ENCODE data around the gene PRIMPOL. TPM values are rescaled to one million over a fixed set of nuclear protein-coding genes. Genes with fewer than 3 reads are reported as not detected.
"Not testable (repeated sequence)": the region's sequence is repeated elsewhere in the genome, so short reads cannot be mapped to it uniquely, and the experiment has no call there.

Gene PRIMPOL
- total RNA-seq, 2 experiments from 2014 or later: 17.9 to 18.1 TPM

DNA sequence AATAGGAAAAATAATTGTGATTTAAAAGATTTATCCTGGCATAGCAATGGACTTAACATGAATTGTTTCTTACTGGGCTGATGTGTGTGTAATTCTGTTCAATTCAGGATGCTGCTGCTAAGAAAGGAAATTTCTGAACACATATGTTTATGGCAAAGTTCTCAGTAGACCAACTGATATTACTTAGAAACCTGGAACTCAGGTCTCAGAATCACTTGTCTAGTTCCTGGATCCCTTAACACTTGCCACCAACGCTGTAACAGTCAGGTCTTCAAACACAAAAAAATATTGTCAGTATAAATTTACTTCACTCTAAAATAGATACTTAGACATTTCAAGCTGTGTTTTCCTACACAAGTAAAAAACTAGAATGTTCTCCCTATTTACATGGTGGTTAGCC is 5.8 kb upstream of the PRIMPOL start:
- no peak overlapping the region for H3K4me3 Mint-ChIP-seq
- no peak overlapping the region for H3K27ac Mint-ChIP-seq
- H3K4me1 Mint-ChIP-seq (ENCODE audit: low read depth): peaks cover 63% of the 10 kb centered on the region
- CTCF ChIA-PET: interaction anchor here (0.9 to 1.8 kb wide), 2 partner anchors 18 to 380 kb away, joined by 4 to 7 read pairs; no protein-coding TSS in a partner anchor
- no peaks in the 10 kb centered on the region for H3K27me3 Mint-ChIP-seq (ENCODE audit: low read depth)
- peaks cover 29% of the 10 kb centered on the region for H3K36me3 Mint-ChIP-seq (ENCODE audit: low read depth)
- DNase-seq: no peak
- intact Hi-C loops (cut with micrococcal nuclease): no loop called here
- H3K9me3 Mint-ChIP-seq: no peaks in the 10 kb centered on the region

DNA sequence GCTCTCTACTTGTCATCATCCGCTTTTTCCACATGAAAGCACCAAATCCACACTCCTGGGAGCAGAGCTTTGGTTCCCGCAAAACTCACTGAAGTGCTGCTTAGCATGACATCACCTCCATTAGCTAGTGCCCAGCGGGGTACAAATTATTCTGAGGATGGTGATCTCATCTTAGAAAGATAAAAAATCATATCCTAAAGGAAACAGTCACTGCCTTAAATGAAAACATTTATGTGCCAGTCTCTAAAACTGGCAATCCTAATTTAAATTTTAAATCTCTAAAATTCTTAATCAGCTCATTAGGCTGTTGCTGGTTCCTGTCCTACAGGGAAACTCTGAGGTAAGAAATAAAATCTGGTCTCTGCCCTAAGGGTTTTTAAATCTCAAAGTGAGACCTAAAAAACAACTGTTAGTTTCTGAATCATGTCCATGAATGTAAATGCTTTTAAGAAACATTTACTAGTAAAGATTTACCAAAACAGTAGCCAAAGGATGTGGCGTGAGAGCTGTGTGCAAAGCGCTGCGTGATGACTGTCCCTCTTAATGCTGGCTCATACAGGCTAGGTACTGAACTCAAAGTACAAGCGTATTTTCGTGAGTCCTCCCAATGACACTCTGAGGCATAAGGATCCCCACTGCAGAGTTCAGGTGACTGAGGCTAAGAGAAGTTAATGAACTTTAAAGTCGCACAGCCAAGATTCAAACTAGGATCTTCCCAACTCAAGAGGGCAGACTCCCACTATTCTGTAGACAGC is 4.8 kb upstream of the PRIMPOL start:
- Mint-ChIP-seq H3K4me1 (ENCODE audit: low read depth) (peaks cover 59% of the 10 kb centered on the region), H3K27me3 (ENCODE audit: low read depth) (no peaks in the 10 kb centered on the region), H3K9me3 (no peaks in the 10 kb centered on the region), H3K4me3 (no peak overlapping the region), H3K27ac (no peak overlapping the region), H3K36me3 (ENCODE audit: low read depth) (peaks cover 29% of the 10 kb centered on the region)
- peak; percentile 30 for DNase-seq
- intact Hi-C loops (cut with micrococcal nuclease): loop anchor here (5.0 kb wide), 2 partner anchors 327 to 558 kb away; partner anchors contain the start of gene CFAP97
- CTCF ChIA-PET: interaction anchor here (0.7 to 1.8 kb wide), 4 partner anchors 19 to 381 kb away, joined by 3 to 7 read pairs (median 4); no protein-coding TSS in a partner anchor

DNA sequence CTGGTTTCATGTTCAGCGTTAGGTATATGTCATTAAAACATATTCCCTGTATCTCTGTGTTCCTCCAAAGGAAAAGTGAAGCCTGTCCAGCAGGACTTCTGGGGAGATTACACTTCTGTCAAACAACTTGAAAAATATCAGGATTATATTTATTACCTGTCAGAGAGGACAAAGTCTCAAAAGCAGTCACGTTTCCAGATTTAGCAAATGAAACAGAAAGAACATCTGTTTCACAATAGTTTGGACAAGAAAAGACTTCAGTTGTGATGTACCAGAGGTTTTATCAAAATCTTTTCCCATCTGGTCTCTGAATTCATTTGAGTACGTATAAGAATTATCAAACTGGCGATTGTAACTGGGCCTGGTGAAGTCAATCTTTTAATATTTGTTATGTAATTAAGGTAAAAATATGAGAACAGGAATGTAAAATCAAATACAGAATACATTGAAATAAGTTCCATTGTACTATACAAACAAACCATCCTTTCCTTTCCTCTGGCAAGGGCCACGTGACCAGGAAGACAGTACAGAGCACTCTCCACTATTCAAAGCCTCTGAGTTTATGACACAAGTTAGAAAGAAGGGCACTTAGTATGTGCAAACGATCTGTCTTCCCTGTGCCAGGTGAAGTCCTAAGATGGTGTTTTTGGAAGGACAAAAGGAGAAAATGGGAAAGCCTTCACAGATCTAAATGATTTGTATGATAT is 3.5 kb upstream of the PRIMPOL start:
- Mint-ChIP-seq H3K36me3 (ENCODE audit: low read depth) (peaks cover 25% of the 10 kb centered on the region), H3K4me3 (no peak overlapping the region), H3K4me1 (ENCODE audit: low read depth) (peaks cover 56% of the 10 kb centered on the region), H3K9me3 (no peaks in the 10 kb centered on the region), H3K27ac (no peak overlapping the region), H3K27me3 (ENCODE audit: low read depth) (no peaks in the 10 kb centered on the region)
- CTCF ChIA-PET: interaction anchor here (1.1 to 1.5 kb wide), 2 partner anchors 96 to 382 kb away, joined by 3 read pairs; no protein-coding TSS in a partner anchor
- no peak for DNase-seq
- intact Hi-C loops (cut with micrococcal nuclease): loop anchor here (5.0 kb wide), 2 partner anchors 329 to 556 kb away; partner anchors contain the start of gene CFAP97

DNA sequence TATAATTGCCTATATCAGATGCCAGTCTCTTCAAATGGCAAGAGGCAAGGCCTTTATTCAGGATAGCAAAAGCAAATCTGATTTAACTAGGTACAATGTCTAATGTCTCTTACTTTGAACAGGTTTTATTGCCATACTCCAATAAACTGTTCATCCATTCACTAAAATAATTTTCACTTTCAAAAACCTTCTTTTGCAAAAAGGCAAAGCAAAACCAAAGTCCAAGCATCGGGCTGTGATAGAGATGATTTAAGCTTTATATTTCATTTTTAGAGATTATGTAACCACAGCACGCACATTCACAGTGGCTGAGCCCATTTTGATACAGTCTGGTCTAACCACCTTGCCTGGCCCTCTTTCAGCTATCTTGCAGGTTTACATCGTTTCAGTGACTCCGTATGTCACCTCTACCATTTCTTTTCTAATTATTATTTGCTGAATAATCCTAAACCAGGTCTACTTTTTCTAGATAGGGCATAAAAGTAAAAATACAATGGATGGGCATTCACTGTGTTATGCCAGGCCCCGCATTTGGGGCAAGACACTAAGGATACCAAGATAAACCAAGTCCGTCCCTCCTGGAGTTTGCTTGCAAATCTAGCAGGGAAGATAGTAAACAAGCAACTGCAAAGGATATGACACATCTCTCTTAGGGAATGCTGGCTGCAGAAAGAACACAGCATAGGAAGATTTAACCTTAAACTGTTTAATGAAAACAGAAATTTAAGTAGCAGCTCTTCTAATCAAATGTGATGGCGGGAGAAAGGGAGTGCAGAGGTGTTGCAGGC is 2.1 kb upstream of the PRIMPOL start:
- H3K27me3 Mint-ChIP-seq (ENCODE audit: low read depth): no peaks in the 10 kb centered on the region
- CTCF ChIA-PET: interaction anchor here (1.0 to 1.5 kb wide), 3 partner anchors 79 to 384 kb away, joined by 3 to 5 read pairs (median 3); no protein-coding TSS in a partner anchor
- peak overlapping the region; percentile 85 for H3K4me3 Mint-ChIP-seq
- H3K9me3 Mint-ChIP-seq: no peaks in the 10 kb centered on the region
- intact Hi-C loops (cut with micrococcal nuclease): loop anchor here (2.0 to 5.0 kb wide), 6 partner anchors 63 to 1143 kb away; partner anchors contain the start of genes CFAP97 and ING2
- H3K36me3 Mint-ChIP-seq (ENCODE audit: low read depth): peaks cover 18% of the 10 kb centered on the region
- H3K27ac Mint-ChIP-seq: peak overlapping the region; percentile 90
- H3K4me1 Mint-ChIP-seq (ENCODE audit: low read depth): peaks cover 53% of the 10 kb centered on the region
- DNase-seq: no peak

- Mint-ChIP-seq H3K36me3 (ENCODE audit: low read depth) (peaks cover 18% of the 10 kb centered on the region), H3K4me3 (peak overlapping the region; percentile 85), H3K27me3 (ENCODE audit: low read depth) (no peaks in the 10 kb centered on the region), H3K27ac (peak overlapping the region; percentile 90), H3K4me1 (ENCODE audit: low read depth) (peaks cover 51% of the 10 kb centered on the region), H3K9me3 (no peaks in the 10 kb centered on the region)
- intact Hi-C loops (cut with micrococcal nuclease): loop anchor here (2.0 to 5.0 kb wide), 6 partner anchors 63 to 1143 kb away; partner anchors contain the start of genes CFAP97 and ING2
- CTCF ChIA-PET: interaction anchor here (1.0 to 1.2 kb wide), 3 partner anchors 80 to 384 kb away, joined by 3 to 5 read pairs (median 4); no protein-coding TSS in a partner anchor
- no peak for DNase-seq
Observed at GRCh38 chr4:184648054-184648312, 1.6 kb upstream of the PRIMPOL start.

- Mint-ChIP-seq H3K27me3 (ENCODE audit: low read depth) (no peaks in the 10 kb centered on the region), H3K9me3 (no peaks in the 10 kb centered on the region), H3K36me3 (ENCODE audit: low read depth) (peaks cover 18% of the 10 kb centered on the region), H3K27ac (peak overlapping the region; percentile 90), H3K4me1 (ENCODE audit: low read depth) (peaks cover 51% of the 10 kb centered on the region), H3K4me3 (peak overlapping the region; percentile 85)
- CTCF ChIA-PET: interaction anchor here (1.0 to 1.2 kb wide), 3 partner anchors 80 to 384 kb away, joined by 3 to 5 read pairs (median 4); no protein-coding TSS in a partner anchor
- DNase-seq: peak; percentile 55
- intact Hi-C loops (cut with micrococcal nuclease): loop anchor here (1.0 to 5.0 kb wide), 18 partner anchors 64 to 1144 kb away; partner anchors contain the start of genes ANKRD37, CENPU, CFAP97 and ING2
Observed at GRCh38 chr4:184648313-184649025, 1.1 kb upstream of the PRIMPOL start.

DNA sequence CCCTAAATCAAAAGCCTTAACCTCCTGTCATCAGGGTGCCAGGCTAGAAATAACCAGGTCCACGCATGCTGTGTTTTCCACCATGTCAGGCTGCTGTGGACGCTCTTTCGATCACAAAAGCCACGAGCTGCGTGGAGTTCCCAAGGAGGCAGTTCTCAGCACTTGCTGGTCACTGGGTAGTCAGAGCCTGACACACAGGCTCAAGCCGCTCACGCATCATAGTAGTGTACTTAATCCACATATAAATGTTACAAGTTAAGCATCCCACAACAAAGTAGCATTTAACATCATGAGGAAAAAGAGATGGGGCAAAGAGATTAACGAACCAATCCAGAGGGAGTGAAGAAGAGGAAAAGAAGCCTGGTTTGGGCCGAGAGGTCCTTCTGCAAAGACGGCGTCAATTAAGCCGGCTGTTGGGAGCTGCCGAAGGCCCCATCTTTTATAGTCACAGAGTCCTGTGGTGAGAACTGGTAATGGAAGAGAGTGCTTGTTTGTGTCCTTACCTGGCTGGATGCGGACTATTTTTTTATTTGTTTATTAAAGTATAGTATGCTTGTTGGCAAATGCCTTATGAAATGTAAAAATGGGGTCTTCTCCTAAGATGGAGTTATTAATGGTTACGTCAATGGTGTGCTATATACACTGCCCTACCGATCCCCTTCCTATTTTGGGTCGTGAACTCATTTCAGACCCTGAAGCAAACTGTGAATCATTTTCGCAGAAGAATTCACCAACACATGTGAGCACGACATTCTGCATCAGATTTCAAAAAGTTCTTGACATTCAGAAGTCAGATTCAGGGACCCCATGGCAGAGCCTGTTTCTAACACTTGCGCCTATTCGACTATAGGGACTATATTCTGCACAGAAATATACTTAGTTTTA is 675 bp downstream of the PRIMPOL start:
- Mint-ChIP-seq H3K27me3 (ENCODE audit: low read depth) (no peaks in the 10 kb centered on the region), H3K4me3 (peak overlapping the region; percentile 93), H3K9me3 (no peaks in the 10 kb centered on the region), H3K27ac (peak overlapping the region; percentile 83), H3K36me3 (ENCODE audit: low read depth) (peaks cover 16% of the 10 kb centered on the region), H3K4me1 (ENCODE audit: low read depth) (peaks cover 45% of the 10 kb centered on the region)
- intact Hi-C loops (cut with micrococcal nuclease): loop anchor here (1.0 to 5.0 kb wide), 18 partner anchors 65 to 1145 kb away; partner anchors contain the start of genes ANKRD37, CENPU, CFAP97 and ING2
- DNase-seq: peak; percentile 37
- CTCF ChIA-PET: interaction anchor here (0.7 to 1.0 kb wide), 2 partner anchors 107 to 386 kb away, joined by 3 to 5 read pairs; no protein-coding TSS in a partner anchor

GRCh38 chr4:184651899-184652298 is 2.4 kb downstream of the PRIMPOL start:
- Mint-ChIP-seq H3K27me3 (ENCODE audit: low read depth) (no peaks in the 10 kb centered on the region), H3K9me3 (no peaks in the 10 kb centered on the region)
- intact Hi-C loops (cut with micrococcal nuclease): no loop called here

GRCh38 chr4:184652681-184653080 is 3.1 kb downstream of the PRIMPOL start:
- peaks cover 21% of the 10 kb centered on the region for H3K4me1 Mint-ChIP-seq (ENCODE audit: low read depth)
- H3K27me3 Mint-ChIP-seq (ENCODE audit: low read depth); H3K9me3 Mint-ChIP-seq; DNase-seq; H3K27ac Mint-ChIP-seq; intact Hi-C loops (cut with micrococcal nuclease); H3K4me3 Mint-ChIP-seq: not testable (repeated sequence)
- CTCF ChIA-PET: interaction anchor here (1.0 kb wide), 1 partner anchor 392 kb away, joined by 3 read pairs; no protein-coding TSS in a partner anchor
- peaks cover 19% of the 10 kb centered on the region for H3K36me3 Mint-ChIP-seq (ENCODE audit: low read depth)

More at GRCh38 chr4:184651899-184652298, 2.4 kb downstream of the PRIMPOL start:
- Mint-ChIP-seq H3K4me1 (ENCODE audit: low read depth) (peaks cover 29% of the 10 kb centered on the region), H3K36me3 (ENCODE audit: low read depth) (peaks cover 19% of the 10 kb centered on the region), H3K27ac (no peak overlapping the region), H3K4me3 (no peak overlapping the region)
- CTCF ChIA-PET: no interaction called here
- DNase-seq: no peak

DNA sequence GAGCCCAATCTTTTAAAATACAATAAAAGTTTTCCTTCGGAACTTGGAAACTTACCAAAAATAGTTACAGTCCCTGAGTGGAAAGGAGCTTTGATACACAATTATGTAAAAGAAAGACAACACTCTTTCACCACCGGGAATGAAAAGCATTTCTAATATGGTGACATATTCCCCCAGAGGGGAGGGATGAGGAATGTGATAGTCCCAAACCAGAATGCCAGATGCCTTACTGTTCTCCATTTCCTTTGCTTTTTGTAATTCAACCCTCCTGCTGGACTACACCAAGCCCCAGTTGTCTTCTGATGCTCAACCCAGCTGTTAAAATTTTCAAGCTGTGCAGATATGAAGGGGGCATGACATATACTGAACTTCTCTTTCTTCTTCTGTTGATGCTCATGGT is 4.1 kb downstream of the PRIMPOL start:
- Mint-ChIP-seq H3K9me3 (no peaks in the 10 kb centered on the region), H3K4me3 (no peak overlapping the region), H3K27me3 (ENCODE audit: low read depth) (no peaks in the 10 kb centered on the region), H3K36me3 (ENCODE audit: low read depth) (peaks cover 13% of the 10 kb centered on the region), H3K4me1 (ENCODE audit: low read depth) (peaks cover 16% of the 10 kb centered on the region), H3K27ac (no peak overlapping the region)
- CTCF ChIA-PET: interaction anchor here (0.8 to 1.0 kb wide), 2 partner anchors 100 to 393 kb away, joined by 3 read pairs; no protein-coding TSS in a partner anchor
- intact Hi-C loops (cut with micrococcal nuclease): no loop called here
- no peak for DNase-seq
